OCI-LY3 (cell line): ENCODE measurements around the gene PROB1.

Experiments used
- H2AFZ ChIP-seq: fragments of 200-600, 300-600 bp; shearing (Covaris generic); 2 replicates; pipeline ENCODE4 v1.6.0; 2014; ENCODE audit warnings: antibody characterized with exemption, low read depth, low read length
- H3K27ac ChIP-seq: fragments of 200-600, 300-600 bp; sonication (generic); 2 replicates; pipeline ENCODE4 v1.5.1; 2014; ENCODE audit warnings: mild to moderate bottlenecking, low read length, moderate library complexity, mixed read lengths
- H3K27me3 ChIP-seq: fragments of 200-600, 300-600 bp; sonication (generic); 2 replicates; pipeline ENCODE4 v1.6.1; 2014; ENCODE audit warnings: low read depth, low read length, mixed read lengths
- H3K36me3 ChIP-seq: fragments of 200-600, 300-600 bp; sonication (generic); replicated peaks from 2 replicates; pipeline ENCODE3; 2014; ENCODE audit warnings: low read depth, low read length, mixed read lengths
- H3K4me1 ChIP-seq: fragments of 300-600, 200-600 bp; sonication (generic); 2 replicates; pipeline ENCODE4 v1.6.1; 2014; ENCODE audit warnings: low read length, mixed read lengths
- H3K4me2 ChIP-seq: fragments of 200-600, 300-600 bp; sonication (generic); 2 replicates; pipeline ENCODE4 v1.6.1; 2014; ENCODE audit warnings: low read length, mixed read lengths
- H3K4me3 ChIP-seq: fragments of 300-600, 200-600 bp; sonication (generic); 2 replicates; pipeline ENCODE4 v1.5.1; 2014; ENCODE audit warnings: antibody characterized with exemption, mild to moderate bottlenecking, low read length, moderate library complexity
- H3K79me2 ChIP-seq: fragments of 300-600, 200-600 bp; shearing (Covaris generic); 2 replicates; pipeline ENCODE4 v1.6.1; 2014; ENCODE audit warnings: mild to moderate bottlenecking, low read length, mixed read lengths
- H3K9ac ChIP-seq: fragments of 300-600, 200-600 bp; shearing (Covaris generic); 2 replicates; pipeline ENCODE4 v1.6.0; 2014; ENCODE audit warnings: mild to moderate bottlenecking, low read length, moderate library complexity
- H3K9me3 ChIP-seq: fragments of 200-600, 300-600 bp; shearing (Covaris generic); 2 replicates; pipeline ENCODE4 v1.6.1; 2014; ENCODE audit warnings: low read length, mixed read lengths; ENCODE audit not compliant: insufficient read depth
- H4K20me1 ChIP-seq: fragments of 200-600, 300-600 bp; sonication (generic); 2 replicates; pipeline ENCODE4 v1.6.1; 2016; ENCODE audit warnings: low read length, mixed read lengths; ENCODE audit not compliant: insufficient read depth
- CTCF ChIP-seq: fragments of 200-600, 300-600 bp; sonication (generic); IDR thresholded peaks from 2 replicates; pipeline ENCODE4 v1.5.1; 2014; ENCODE audit warnings: antibody characterized with exemption, low read length, low read depth
- EZH2phosphoT487 ChIP-seq: fragments of 200-600 bp; shearing (Covaris generic); IDR thresholded peaks from 2 replicates; pipeline ENCODE4 v1.6.1; 2018; ENCODE audit warnings: antibody characterized with exemption, mixed run types, low read depth

PROB1 gene

GRCh38 chr5:139390639-139391569 is 4.0 kb downstream of the PROB1 start:
- H2AFZ ChIP-seq, result peak overlapping the region; percentile 51; the same call in 1 of the 2 replicates
- peak overlapping the region; percentile 92 for H3K4me2 ChIP-seq
- peak overlapping the region; percentile 86; the same call in 1 of the 2 replicates for H3K9ac ChIP-seq
- no peaks in the 10 kb centered on the region for H4K20me1 ChIP-seq
- peak overlapping the region; percentile 84 for H3K4me3 ChIP-seq
- no peaks in the 10 kb centered on the region; the same call in 1 of the 2 replicates for H3K9me3 ChIP-seq
- TF ChIP-seq EZH2phosphoT487 (no peak), CTCF (no peak)
- H3K27ac ChIP-seq, result peak overlapping the region; percentile 57
- H3K79me2 ChIP-seq, result peaks cover 10% of the 10 kb centered on the region
- H3K27me3 ChIP-seq, result no peaks in the 10 kb centered on the region
- peaks cover 41% of the 10 kb centered on the region for H3K4me1 ChIP-seq
- H3K36me3 ChIP-seq, result peaks cover 2% of the 10 kb centered on the region

- TF ChIP-seq CTCF (no peak), EZH2phosphoT487 (no peak)
- H3K36me3 ChIP-seq, result peaks cover 2% of the 10 kb centered on the region
- no peaks in the 10 kb centered on the region for H3K27me3 ChIP-seq
- H3K9me3 ChIP-seq, result no peaks in the 10 kb centered on the region; the same call in 1 of the 2 replicates
- peak within 1 kb of the TSS; percentile 62 for H3K4me3 ChIP-seq
- peaks cover 10% of the 10 kb centered on the region for H3K79me2 ChIP-seq
- peaks cover 48% of the 10 kb centered on the region for H3K4me1 ChIP-seq
- peak within 1 kb of the TSS; percentile 19; the same call in 1 of the 2 replicates for H2AFZ ChIP-seq
- H4K20me1 ChIP-seq, result no peaks in the 10 kb centered on the region
- H3K4me2 ChIP-seq, result peak within 1 kb of the TSS; percentile 54
- H3K9ac ChIP-seq, result peak within 1 kb of the TSS; percentile 30; the same call in 1 of the 2 replicates
- peak within 1 kb of the TSS; percentile 37 for H3K27ac ChIP-seq
Observed at GRCh38 chr5:139389701-139390638, 4.9 kb downstream of the PROB1 start, which contains the start of gene MZB1. TSS of gene MZB1 (minus strand) at chr5:139389913. CDS start at chr5:139389856, 57 bp downstream.

GRCh38 chr5:139388198-139388821 is 6.6 kb downstream of the PROB1 start:
- H3K4me1 ChIP-seq, result peaks cover 53% of the 10 kb centered on the region
- peak overlapping the region; percentile 22; the same call in 1 of the 2 replicates for H3K4me2 ChIP-seq
- H3K4me3 ChIP-seq, result no peak overlapping the region
- peaks cover 1% of the 10 kb centered on the region for H3K79me2 ChIP-seq
- no peak overlapping the region for H2AFZ ChIP-seq
- H3K27ac ChIP-seq, result no peak overlapping the region
- no peaks in the 10 kb centered on the region for H3K27me3 ChIP-seq
- no peak overlapping the region for H3K9ac ChIP-seq
- H3K9me3 ChIP-seq, result no peaks in the 10 kb centered on the region; the same call in 1 of the 2 replicates
- H4K20me1 ChIP-seq, result no peaks in the 10 kb centered on the region
- no peaks in the 10 kb centered on the region for H3K36me3 ChIP-seq
- no peak for TF ChIP-seq CTCF
- no peak for TF ChIP-seq EZH2phosphoT487
